GM19438 (cell line): ENCODE data around the gene SCOC.

Experiments
- ATAC-seq: cut with Tn5 transposase; IDR thresholded peaks from one replicate; pipeline ENCODE4 v1.9.1; 2021; ENCODE audit warnings: low read depth; ENCODE audit not compliant: unreplicated experiment

Gene SCOC

GRCh38 chr4:140373328-140374129 is at the start of gene SCOC:
Gene SCOC, plus strand, starts transcription at chr4:140373646. Its CDS starts 5,525 bp downstream, at chr4:140379171.
- peak; percentile 96 for ATAC-seq

- no peak for ATAC-seq
Measured at GRCh38 chr4:140326395-140326993, 47.0 kb upstream of the SCOC start.

- no peak for ATAC-seq
Measured at GRCh38 chr4:140330311-140330900, 43.0 kb upstream of the SCOC start.

GRCh38 chr4:140331245-140331644 is 42.2 kb upstream of the SCOC start:
- ATAC-seq = no peak

GRCh38 chr4:140331876-140332275 is 41.6 kb upstream of the SCOC start:
- no peak for ATAC-seq

- ATAC-seq = no peak
Measured at GRCh38 chr4:140332734-140333133, 40.7 kb upstream of the SCOC start.

GRCh38 chr4:140333523-140333922 is 39.9 kb upstream of the SCOC start:
- no peak for ATAC-seq

GRCh38 chr4:140335076-140335475 is 38.4 kb upstream of the SCOC start:
- no peak for ATAC-seq

GRCh38 chr4:140336730-140337129 is 36.7 kb upstream of the SCOC start:
- no peak for ATAC-seq

- no peak for ATAC-seq
Measured at GRCh38 chr4:140342620-140343019, 30.8 kb upstream of the SCOC start.

GRCh38 chr4:140343303-140343702 is 30.1 kb upstream of the SCOC start:
- ATAC-seq = peak; percentile 96

- ATAC-seq = no peak
Measured at GRCh38 chr4:140344101-140344500, 29.3 kb upstream of the SCOC start.

- no peak for ATAC-seq
Measured at GRCh38 chr4:140344621-140345020, 28.8 kb upstream of the SCOC start.

- ATAC-seq = no peak
Measured at GRCh38 chr4:140346136-140346535, 27.3 kb upstream of the SCOC start.

- no peak for ATAC-seq
Measured at GRCh38 chr4:140349816-140350215, 23.6 kb upstream of the SCOC start.

- ATAC-seq = no peak
Measured at GRCh38 chr4:140351093-140352075, 22.1 kb upstream of the SCOC start.

GRCh38 chr4:140353786-140354185 is 19.7 kb upstream of the SCOC start:
- ATAC-seq = no peak

- no peak for ATAC-seq
Measured at GRCh38 chr4:140355288-140355687, 18.2 kb upstream of the SCOC start.

- ATAC-seq = no peak
Measured at GRCh38 chr4:140357868-140358267, 15.6 kb upstream of the SCOC start.

GRCh38 chr4:140358281-140358680 is 15.2 kb upstream of the SCOC start:
- ATAC-seq = no peak
